Left lung (tissue), 10 donors: ENCODE results near the gene CNDP2. TPM values are rescaled to one million over a fixed set of nuclear protein-coding genes. Genes with fewer than 3 reads are reported as not detected.
A peak's percentile ranks its signal among the peaks of the same experiment; 100 is the strongest.

ENCODE experiments used
- ATAC-seq: fragments of 200-7000 bp; cut with Tn5 transposase; one replicate; pipeline ENCODE4 v1.9.1; 2020; ENCODE audit warnings: moderate library complexity
- DNase-seq, 4 donors: peaks; one replicate each; pipeline ENCODE4 v3.0.0-alpha.2; 2013 to 2020
- H3K27ac ChIP-seq, 2 donors: fragments of 200-600 bp; sonication (generic) in 1 of 2; one replicate each; pipeline versions ENCODE4 v1.5.0 to v1.8.0; 2020 to 2021
- H3K27me3 ChIP-seq, 2 donors: fragments of 200-600 bp; sonication (generic) in 1 of 2; one replicate each; pipeline versions ENCODE4 v1.5.0 to v1.8.0; 2020 to 2021
- H3K36me3 ChIP-seq, 2 donors: fragments of 200-600 bp; sonication (generic) in 1 of 2; one replicate each; pipeline versions ENCODE4 v1.5.0 to v1.8.0; 2020 to 2021
- H3K4me1 ChIP-seq, 2 donors: fragments of 200-600 bp; one replicate each; pipeline ENCODE4 v1.8.0; 2021
- H3K4me3 ChIP-seq, 2 donors: fragments of 200-600 bp; sonication (generic) in 1 of 2; one replicate each; pipeline versions ENCODE4 v1.5.0 to v1.8.0; 2020 to 2021; ENCODE audit warnings: mild to moderate bottlenecking in 1 of 2
- H3K9me3 ChIP-seq, 2 donors: fragments of 200-600 bp; sonication (generic) in 1 of 2; one replicate each; pipeline versions ENCODE4 v1.5.0 to v1.8.0; 2020 to 2021
- intact Hi-C, 2 donors: fragments of 100-400 bp; cut with DNase I; formaldehyde crosslinking; loops; one replicate each; pipeline versions ENCODE4 v1.11.2 to v1.14.2; 2022
- polyA plus RNA-seq, 6 donors: library from polyadenylated mRNA; unstranded; fragments of 120-200 nt; gene quantifications; one replicate each; pipeline ENCODE4 v1.2.1, GENCODE V29; 2013; ENCODE audit not compliant: insufficient read length in 6 of 6
- total RNA-seq, 2 donors: library from RNA; stranded (reverse); fragmentation: NEBNext Ultra II Directional; extraction: Animal tissue kit (Norgen Biotek cat#: 25700); gene quantifications; one replicate each; pipeline ENCODE4 v1.2.1, GENCODE V29; 2021
- TF ChIP-seq, protein P1 (sequence below), 2 donors: fragments of 200-600 bp; sonication (generic) in 1 of 2; IDR thresholded peaks; one replicate each; pipeline versions ENCODE4 v1.5.0 to v1.8.0; 2021; ENCODE audit warnings: antibody characterized with exemption in 2 of 2
- donor health status: DM: no; HTN: yes; CAD: no.
- donor health status: DM: no; HTN: no; CAD: no.

Gene CNDP2
- total and polyA plus RNA-seq, 8 donors, result 108 to 301 (median 129) TPM

DNA sequence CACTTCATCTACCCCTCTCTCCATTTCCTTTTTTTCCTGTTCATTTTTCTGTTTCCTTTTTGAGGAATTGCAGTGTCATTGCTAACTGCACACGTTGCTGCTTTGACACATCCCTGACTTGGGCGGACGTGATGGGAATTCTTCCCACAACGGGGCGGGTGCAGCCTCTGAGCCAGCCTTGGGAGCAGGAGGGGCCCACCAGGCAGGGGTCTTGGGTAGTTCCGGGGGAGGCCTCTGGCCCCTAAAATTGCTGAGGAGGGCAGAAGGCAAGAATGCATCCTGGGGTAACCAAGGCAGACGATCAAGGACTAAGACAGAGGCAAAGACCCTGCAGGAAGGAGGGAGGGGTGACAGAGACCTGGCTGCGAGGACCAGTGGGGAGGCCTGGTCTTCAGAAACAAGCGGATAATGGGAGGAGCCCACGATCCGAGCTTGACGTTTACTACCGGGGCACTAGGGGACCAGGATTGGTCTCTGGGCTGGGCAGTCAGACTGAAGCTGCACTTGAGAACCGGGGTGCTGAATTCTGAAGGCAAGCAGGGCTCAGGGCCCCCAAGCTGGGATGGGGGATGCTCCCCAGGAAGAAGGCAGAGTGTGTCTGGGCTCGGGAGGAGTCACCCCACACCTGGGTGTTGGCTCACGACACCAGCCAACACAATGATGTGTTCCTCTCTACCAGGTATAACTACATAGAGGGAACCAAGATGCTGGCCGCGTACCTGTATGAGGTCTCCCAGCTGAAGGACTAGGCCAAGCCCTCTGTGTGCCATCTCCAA, 23.3 kb downstream of the CNDP2 start:
- H3K4me3 ChIP-seq, result no peak overlapping the region
- no peaks in the 10 kb centered on the region for H3K9me3 ChIP-seq
- ATAC-seq (no peak), DNase-seq (no peak)
- H3K27me3 ChIP-seq, result no peaks in the 10 kb centered on the region
- TF ChIP-seq, protein P1, sequence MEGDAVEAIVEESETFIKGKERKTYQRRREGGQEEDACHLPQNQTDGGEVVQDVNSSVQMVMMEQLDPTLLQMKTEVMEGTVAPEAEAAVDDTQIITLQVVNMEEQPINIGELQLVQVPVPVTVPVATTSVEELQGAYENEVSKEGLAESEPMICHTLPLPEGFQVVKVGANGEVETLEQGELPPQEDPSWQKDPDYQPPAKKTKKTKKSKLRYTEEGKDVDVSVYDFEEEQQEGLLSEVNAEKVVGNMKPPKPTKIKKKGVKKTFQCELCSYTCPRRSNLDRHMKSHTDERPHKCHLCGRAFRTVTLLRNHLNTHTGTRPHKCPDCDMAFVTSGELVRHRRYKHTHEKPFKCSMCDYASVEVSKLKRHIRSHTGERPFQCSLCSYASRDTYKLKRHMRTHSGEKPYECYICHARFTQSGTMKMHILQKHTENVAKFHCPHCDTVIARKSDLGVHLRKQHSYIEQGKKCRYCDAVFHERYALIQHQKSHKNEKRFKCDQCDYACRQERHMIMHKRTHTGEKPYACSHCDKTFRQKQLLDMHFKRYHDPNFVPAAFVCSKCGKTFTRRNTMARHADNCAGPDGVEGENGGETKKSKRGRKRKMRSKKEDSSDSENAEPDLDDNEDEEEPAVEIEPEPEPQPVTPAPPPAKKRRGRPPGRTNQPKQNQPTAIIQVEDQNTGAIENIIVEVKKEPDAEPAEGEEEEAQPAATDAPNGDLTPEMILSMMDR (IDR thresholded peaks at IDR 0.05), result no peak
- no peak overlapping the region for H3K27ac ChIP-seq
- peaks cover 0 to 10% of the 10 kb centered on the region in 2 donors for H3K4me1 ChIP-seq
- peaks cover 0 to 80% of the 10 kb centered on the region in 2 donors for H3K36me3 ChIP-seq
- intact Hi-C loops, result no loop called here

DNA sequence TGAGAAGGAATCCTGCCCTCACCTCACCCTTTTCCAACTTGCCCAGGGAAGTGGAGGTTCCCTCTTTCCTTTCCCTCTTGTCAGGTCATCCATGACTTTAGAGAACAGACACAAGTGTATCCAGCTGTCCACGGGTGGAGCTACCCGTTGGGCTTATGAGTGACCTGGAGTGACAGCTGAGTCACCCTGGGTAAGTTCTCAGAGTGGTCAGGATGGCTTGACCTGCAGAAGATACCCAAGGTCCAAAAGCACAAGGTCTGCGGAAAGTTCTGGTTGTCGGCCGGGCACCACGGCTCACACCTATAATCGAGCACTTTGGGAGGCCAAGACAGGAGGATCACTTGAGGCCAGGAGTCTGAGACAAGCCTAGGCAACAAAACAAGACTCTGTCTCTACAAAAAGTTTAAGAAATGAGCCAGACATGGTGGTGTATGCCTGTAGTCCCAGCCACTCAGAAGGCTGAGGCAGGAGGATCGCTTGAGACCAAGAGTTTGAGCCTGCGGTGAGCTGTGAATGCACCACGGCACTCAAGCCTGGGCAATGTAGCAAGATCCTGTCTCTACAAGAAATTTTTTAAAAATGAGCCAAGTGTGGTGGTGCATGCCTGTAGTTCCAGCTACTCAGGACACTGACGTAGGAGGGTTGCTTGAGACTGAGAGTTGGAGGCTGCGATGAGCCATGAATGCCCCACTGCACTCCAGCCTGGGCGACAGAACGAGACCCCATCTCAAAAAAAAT, 24.1 kb downstream of the CNDP2 start:
- no peak overlapping the region for H3K27ac ChIP-seq
- no peak overlapping the region for H3K4me3 ChIP-seq
- H3K4me1 ChIP-seq, result peaks cover 0 to 11% of the 10 kb centered on the region in 2 donors
- H3K27me3 ChIP-seq, result no peaks in the 10 kb centered on the region
- ATAC-seq, result no peak
- intact Hi-C loops, result no loop called here
- TF ChIP-seq, protein P1 (IDR thresholded peaks at IDR 0.05), result no peak
- H3K9me3 ChIP-seq, result no peaks in the 10 kb centered on the region
- peaks cover 0 to 73% of the 10 kb centered on the region in 2 donors for H3K36me3 ChIP-seq
- no peak for DNase-seq

DNA sequence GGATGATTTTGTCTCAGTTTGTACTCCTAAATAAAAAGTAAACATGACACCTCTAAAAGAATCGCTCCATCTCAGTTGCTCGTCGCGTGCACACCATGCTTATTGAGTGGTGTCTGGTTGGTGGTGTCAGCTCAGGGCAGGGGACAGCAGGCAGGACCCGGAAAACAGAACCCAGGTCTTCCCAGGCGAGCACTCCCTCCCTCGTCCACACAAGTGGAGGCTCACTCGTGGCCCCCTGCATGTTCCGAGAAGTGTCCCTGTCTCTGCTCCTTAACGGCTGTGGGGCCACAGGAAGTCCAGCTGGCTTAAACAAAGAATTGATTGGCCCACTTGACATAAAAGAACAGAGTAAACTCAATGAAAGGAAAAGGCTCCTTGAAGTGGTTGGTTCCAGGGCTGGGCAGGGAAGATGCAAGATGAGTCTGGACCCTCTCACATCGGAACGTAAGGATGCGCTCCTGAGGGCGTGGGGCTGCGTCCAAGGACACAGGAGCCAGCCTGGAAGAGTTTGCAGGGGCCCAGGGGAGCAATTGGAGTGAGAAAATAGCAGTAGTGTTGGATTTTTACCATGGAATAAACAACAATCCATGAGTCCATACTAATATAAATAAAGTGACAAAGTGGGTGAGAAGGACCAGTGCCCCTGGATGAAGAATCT, 25.0 kb downstream of the CNDP2 start:
- Histone ChIP-seq H3K27ac (no peak overlapping the region), H3K4me3 (no peak overlapping the region), H3K36me3 (peaks cover 0 to 64% of the 10 kb centered on the region in 2 donors), H3K4me1 (peaks cover 0 to 11% of the 10 kb centered on the region in 2 donors), H3K27me3 (no peaks in the 10 kb centered on the region), H3K9me3 (no peaks in the 10 kb centered on the region)
- ATAC-seq (no peak), DNase-seq (no peak)
- intact Hi-C loops, result no loop called here
- TF ChIP-seq, protein P1 (IDR thresholded peaks at IDR 0.05), result no peak

DNA sequence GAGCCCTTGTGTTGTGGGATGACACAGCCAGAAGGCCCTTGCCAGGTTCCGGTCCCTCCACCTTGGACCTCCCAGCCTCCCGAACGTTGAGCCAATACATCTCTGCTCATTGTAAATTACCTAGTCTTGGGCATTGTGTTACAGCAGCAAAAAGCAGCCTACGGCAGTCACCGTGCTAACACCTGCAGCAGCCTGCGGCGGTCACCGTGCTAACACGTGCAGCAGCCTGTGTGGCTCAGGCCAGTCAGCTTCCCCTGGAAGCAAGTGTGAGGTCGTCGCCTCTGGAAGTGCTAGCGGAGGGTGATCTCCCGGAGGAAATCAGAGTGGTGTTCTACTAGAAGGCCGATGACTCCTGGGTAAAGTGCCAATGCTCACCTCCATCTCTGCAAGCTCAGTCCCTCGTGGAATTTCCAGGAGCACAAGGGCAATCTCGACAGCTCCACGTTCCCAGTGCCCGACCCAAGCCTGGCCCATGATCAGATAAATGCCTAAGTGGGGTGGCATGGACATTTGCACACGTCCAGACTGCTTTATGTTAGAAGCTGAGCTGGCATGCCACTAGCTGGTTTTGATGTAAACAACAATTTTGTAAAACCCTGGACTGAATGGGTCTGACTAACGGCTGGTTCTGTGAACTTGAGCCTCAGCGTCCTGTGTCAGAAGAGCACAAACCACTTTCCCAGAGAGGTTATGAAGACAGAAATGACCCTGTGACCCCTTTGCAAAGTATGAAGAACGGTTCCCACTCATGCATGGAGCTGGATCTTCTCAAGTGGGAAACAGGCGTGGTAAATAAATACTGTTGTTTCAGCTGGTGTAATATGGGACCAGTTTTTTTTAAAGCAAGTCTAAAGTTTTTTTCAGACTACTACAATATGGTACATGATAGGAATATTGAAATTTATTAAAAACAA, 26.7 kb downstream of the CNDP2 start:
- TF ChIP-seq, protein P1 (IDR thresholded peaks at IDR 0.05), result no peak
- intact Hi-C loops, result no loop called here
- Histone ChIP-seq H3K36me3 (peaks cover 0 to 47% of the 10 kb centered on the region in 2 donors), H3K9me3 (no peaks in the 10 kb centered on the region), H3K4me3 (no peak overlapping the region), H3K4me1 (peaks cover 0 to 11% of the 10 kb centered on the region in 2 donors), H3K27ac (peak overlapping the region in 1 of 2 donors; percentile 46), H3K27me3 (no peaks in the 10 kb centered on the region)
- ATAC-seq, result no peak
- DNase-seq, result no peak
